Small intestine (tissue), 7 donors: Measurements from ENCODE around the gene HIGD1A. TPM values are rescaled to one million over a fixed set of nuclear protein-coding genes. Genes with fewer than 3 reads are reported as not detected.

Experiments used
- DNase-seq, 2 donors: peaks; one replicate each; pipeline versions ENCODE4 v3.0.0 to v3.0.0-alpha.2; 2013
- FAIRE-seq: peaks from 2 replicates; lab custom pipeline; 2012; peaks lifted over from hg19 to GRCh38; lab: Jason Lieb, UNC
- H3K27ac ChIP-seq, 3 donors: one replicate each; pipeline ENCODE4 v1.5.1; 2013; ENCODE audit warnings: low read length in 2 of 3, mild to moderate bottlenecking in 2 of 3, control low read depth in 1 of 3, inconsistent platforms in 1 of 3, low read depth in 1 of 3, moderate library complexity in 1 of 3
- H3K27me3 ChIP-seq, 3 donors: one replicate each; pipeline ENCODE4 v1.6.1; 2013; ENCODE audit warnings: low read length in 3 of 3, inconsistent platforms in 1 of 3; ENCODE audit not compliant: control insufficient read depth in 3 of 3, insufficient read depth in 3 of 3
- H3K36me3 ChIP-seq, 3 donors: one replicate each; pipeline ENCODE4 v1.6.1; 2013; ENCODE audit warnings: low read length in 3 of 3, inconsistent platforms in 1 of 3, low read depth in 1 of 3, mild to moderate bottlenecking in 1 of 3, moderate library complexity in 1 of 3; ENCODE audit not compliant: control insufficient read depth in 3 of 3, insufficient read depth in 2 of 3
- H3K4me1 ChIP-seq, 3 donors: one replicate each; pipeline ENCODE4 v1.6.1; 2013; ENCODE audit warnings: low read length in 2 of 3, inconsistent platforms in 1 of 3, low read depth in 1 of 3, mild to moderate bottlenecking in 1 of 3, moderate library complexity in 1 of 3; ENCODE audit not compliant: control insufficient read depth in 3 of 3, insufficient read depth in 2 of 3
- H3K4me3 ChIP-seq, 3 donors: one replicate each; pipeline ENCODE4 v1.5.1; 2013; ENCODE audit warnings: low read length in 3 of 3, control low read depth in 1 of 3, inconsistent platforms in 1 of 3, low read depth in 1 of 3, mild to moderate bottlenecking in 1 of 3, moderate library complexity in 1 of 3
- H3K9me3 ChIP-seq, 2 donors: one replicate each; pipeline ENCODE4 v1.6.1; 2013; ENCODE audit warnings: low read depth in 1 of 2, low read length in 1 of 2; ENCODE audit not compliant: control insufficient read depth in 2 of 2, insufficient read depth in 1 of 2
- WGBS, 3 donors: extraction: QIAGEN DNeasy Blood & Tissue Kit; methylation state at CpG; one replicate each; pipeline ENCODE4 v1.1.7; 2013; 5-methylcytosine and 5-hydroxymethylcytosine counted together
- polyA plus RNA-seq, 4 donors: library from polyadenylated mRNA; stranded (reverse) in 3 of 4; unstranded in 1 of 4; fragments of 200-250 nt in 3 of 4; fragments of 120-200 nt in 1 of 4; gene quantifications; one replicate each; pipeline versions ENCODE4 v1.2.1 to v1.2.3, GENCODE V29; 2013
- donor health status: healthy with polysubstance abuse.
- donor health status: control.
- donor health status: control.
- donor health status: Bipolar disorder and iron deficiency.
- donor health status: healthy.

The HIGD1A gene
- polyA plus RNA-seq, 4 donors: 118 to 333 (median 255) TPM

DNA sequence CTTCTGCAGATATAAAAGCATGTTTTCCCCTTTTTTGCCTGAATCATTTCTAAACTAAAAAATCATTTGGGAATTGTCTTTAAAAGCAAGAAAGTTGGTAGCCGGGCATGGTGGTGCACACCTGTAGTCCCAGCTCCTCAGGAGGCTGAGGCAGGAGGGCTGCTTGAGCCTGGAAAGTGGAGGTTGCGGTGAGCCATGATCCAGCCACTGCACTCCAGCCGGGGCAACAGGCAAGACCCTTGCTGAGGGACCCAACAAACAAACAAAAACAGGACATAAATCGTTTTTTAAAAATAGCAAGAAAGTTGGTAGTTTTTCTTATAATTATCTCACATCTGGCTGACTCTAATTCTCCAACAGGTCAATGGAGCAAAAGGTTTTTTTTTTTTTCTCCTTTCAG lies 2.5 kb downstream of the HIGD1A start:
- H3K36me3 ChIP-seq: peaks cover 0 to 4% (median 0%) of the 10 kb centered on the region in 3 donors
- DNase-seq: no peak
- WGBS, 3 donors: 89 to 92% (median 92%) methylated on average over 4 of the region's 4 CpGs
- FAIRE-seq: no peak
- H3K4me3 ChIP-seq: peak overlapping the region in 1 of 3 donors; percentile 2
- peaks cover 0 to 15% (median 10%) of the 10 kb centered on the region in 3 donors for H3K4me1 ChIP-seq
- H3K27me3 ChIP-seq: peaks cover 0 to 4% (median 0%) of the 10 kb centered on the region in 3 donors
- no peaks in the 10 kb centered on the region for H3K9me3 ChIP-seq
- no peak overlapping the region for H3K27ac ChIP-seq

DNA sequence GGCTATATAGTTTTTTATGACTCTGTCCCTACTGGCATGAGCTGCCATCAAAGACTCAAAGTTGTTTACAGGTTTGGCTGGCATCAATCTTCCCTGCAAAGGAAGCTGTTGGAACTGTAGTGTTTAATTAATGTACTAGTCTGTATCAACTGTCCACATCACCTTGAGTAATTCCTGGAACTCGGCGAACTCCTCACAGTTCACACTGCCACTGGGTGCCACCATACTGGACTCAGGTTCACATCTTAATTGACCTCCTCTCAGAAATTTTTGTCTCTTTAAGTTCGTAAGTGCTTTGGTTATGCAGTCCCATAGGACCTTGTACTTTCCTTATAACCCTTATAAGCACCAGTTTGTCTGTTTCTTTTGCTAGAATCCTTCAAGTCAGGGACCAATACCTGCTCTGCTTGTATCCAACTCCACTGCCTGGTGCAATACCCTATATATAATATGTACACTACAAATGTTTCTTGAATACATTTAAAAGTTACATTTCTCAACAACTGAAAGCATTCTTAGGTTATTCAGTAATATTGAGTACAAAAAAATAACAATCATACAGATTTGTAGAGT lies 3.2 kb downstream of the HIGD1A start:
- Histone ChIP-seq H3K36me3 (peaks cover 0 to 4% (median 1%) of the 10 kb centered on the region in 3 donors), H3K27me3 (peaks cover 0 to 4% (median 0%) of the 10 kb centered on the region in 3 donors), H3K27ac (no peak overlapping the region), H3K4me3 (no peak overlapping the region), H3K4me1 (peaks cover 0 to 15% (median 10%) of the 10 kb centered on the region in 3 donors), H3K9me3 (peaks cover 0 to 2% of the 10 kb centered on the region in 2 donors)
- peak in 1 of 2 donors; percentile 25 for DNase-seq
- no peak for FAIRE-seq
- WGBS, 3 donors: 78 to 83% (median 81%) methylated on average over 3 of the region's 3 CpGs

DNA sequence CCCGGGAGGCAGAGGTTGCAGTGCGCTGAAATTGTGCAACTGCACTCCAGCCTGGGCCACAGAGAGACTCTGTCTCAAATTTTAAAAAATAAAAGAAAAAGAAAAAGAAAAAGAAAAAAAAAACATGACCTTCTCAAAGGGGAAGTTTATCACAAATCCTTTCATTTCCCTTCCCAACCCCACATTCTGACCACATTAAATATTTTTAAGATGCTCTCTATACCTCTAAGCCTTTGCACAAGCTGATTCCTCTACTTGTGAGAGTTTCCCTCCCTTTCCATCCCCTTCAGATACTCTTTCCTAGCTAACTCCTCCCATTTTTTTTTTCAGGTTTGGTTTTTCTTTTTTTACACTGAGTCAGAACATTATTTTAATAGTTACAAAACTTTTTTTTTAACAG lies 4.0 kb downstream of the HIGD1A start:
- H3K27ac ChIP-seq: peak overlapping the region in 1 of 3 donors; percentile 44
- peaks cover 0 to 1% (median 0%) of the 10 kb centered on the region in 3 donors for H3K27me3 ChIP-seq
- H3K9me3 ChIP-seq: peaks cover 0 to 2% of the 10 kb centered on the region in 2 donors
- DNase-seq (no peak), FAIRE-seq (no peak)
- peaks cover 0 to 11% (median 9%) of the 10 kb centered on the region in 3 donors for H3K4me1 ChIP-seq
- no peak overlapping the region for H3K4me3 ChIP-seq
- peaks cover 0 to 4% (median 1%) of the 10 kb centered on the region in 3 donors for H3K36me3 ChIP-seq
- WGBS, 3 donors: 89 to 94% (median 93%) methylated on average over 2 of the region's 2 CpGs

DNA sequence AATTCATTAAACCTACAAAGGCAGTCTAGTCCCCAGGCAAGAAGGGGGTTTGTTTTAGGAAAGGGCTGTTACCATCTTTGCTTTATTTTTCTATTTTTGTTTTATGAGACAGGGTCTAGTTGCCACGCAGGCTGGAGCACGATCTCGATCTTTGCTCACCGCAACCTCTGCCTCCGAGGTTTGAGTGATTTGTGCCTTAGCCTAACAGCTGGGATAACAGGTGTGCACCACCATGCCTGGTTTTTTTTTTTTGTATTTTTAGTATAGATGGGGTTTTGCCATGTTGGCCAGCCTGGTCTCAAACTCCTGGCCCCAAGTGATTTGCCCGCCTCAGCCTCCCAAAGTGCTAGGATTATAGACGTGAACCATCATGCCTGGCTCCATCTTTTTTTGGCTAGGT lies 4.9 kb downstream of the HIGD1A start:
- Histone ChIP-seq H3K4me1 (peaks cover 0 to 8% (median 7%) of the 10 kb centered on the region in 3 donors), H3K27ac (no peak overlapping the region), H3K9me3 (peaks cover 0 to 2% of the 10 kb centered on the region in 2 donors), H3K27me3 (no peaks in the 10 kb centered on the region), H3K4me3 (no peak overlapping the region), H3K36me3 (peaks cover 0 to 7% (median 1%) of the 10 kb centered on the region in 3 donors)
- 80 to 82% (median 80%) methylated on average over 7 of the region's 7 CpGs for WGBS, 3 donors
- no peak for DNase-seq
- no peak for FAIRE-seq

DNA sequence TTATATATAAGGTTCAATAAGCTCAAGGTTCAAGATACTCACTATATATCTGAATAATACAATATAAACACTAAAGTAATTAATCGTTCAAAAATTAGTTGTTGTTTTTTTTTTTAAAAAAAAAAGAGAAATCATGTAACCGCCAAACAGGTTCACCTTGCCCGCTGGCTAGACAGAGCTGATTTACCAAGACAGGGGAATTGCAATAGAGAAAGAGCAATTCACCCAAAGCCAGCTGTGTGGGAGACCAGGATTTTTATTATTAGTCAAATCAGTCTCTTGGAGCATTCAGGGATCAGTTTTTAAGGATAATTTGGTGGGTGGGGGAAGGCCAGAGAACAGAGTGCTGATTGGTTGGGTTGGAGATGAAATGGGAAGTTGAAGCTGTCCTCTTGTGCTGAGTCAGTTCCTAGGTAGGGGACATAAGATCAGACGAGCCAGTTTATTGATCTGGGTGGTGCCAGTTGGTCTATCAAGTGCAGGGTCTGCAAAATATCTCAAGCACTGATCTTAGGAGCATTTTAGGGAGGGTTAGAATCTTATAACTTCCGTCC lies 7.9 kb downstream of the HIGD1A start:
- DNase-seq (no peak), FAIRE-seq (no peak)
- no peaks in the 10 kb centered on the region for H3K27me3 ChIP-seq
- peaks cover 0 to 16% (median 3%) of the 10 kb centered on the region in 3 donors for H3K36me3 ChIP-seq
- peaks cover 0 to 2% of the 10 kb centered on the region in 2 donors for H3K9me3 ChIP-seq
- peaks cover 0 to 2% (median 0%) of the 10 kb centered on the region in 3 donors for H3K4me1 ChIP-seq
- H3K4me3 ChIP-seq: no peak overlapping the region
- WGBS, 3 donors: 71 to 81% (median 78%) methylated on average over 4 to 5 of the region's 5 CpGs
- H3K27ac ChIP-seq: no peak overlapping the region

DNA sequence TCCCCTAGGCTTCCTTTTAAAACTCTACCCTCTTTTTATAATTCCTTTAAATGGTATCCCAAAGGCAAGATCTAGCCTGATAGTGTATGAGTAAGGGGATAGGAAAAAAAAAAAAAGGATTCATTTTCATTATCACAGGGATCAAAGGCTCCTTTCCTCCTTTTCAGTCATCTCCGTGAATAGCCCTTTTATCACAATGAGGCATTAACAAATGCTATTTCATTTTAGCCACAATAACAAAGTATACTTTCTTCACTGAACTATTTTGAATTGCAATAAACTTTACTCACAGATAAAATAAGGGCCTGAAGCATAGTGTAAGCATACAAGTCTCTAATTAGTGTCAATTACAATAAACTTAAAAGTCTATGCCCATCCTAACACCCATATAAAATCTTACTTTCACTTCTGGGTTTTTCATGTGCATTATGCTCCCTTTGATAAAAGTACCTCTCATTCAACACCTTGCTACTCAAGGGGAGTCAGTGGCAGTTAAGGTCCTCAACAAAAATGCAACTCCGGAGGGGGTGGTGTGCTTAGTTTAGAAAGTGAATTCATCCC lies 8.6 kb downstream of the HIGD1A start:
- H3K9me3 ChIP-seq: peaks cover 0 to 2% of the 10 kb centered on the region in 2 donors
- DNase-seq: no peak
- H3K27me3 ChIP-seq: no peaks in the 10 kb centered on the region
- H3K4me3 ChIP-seq: no peak overlapping the region
- H3K27ac ChIP-seq: no peak overlapping the region
- H3K36me3 ChIP-seq: peaks cover 0 to 16% (median 3%) of the 10 kb centered on the region in 3 donors
- WGBS, 3 donors: 54 to 80% (median 77%) methylated on average over 2 of the region's 2 CpGs
- no peak for FAIRE-seq
- peaks cover 0 to 2% (median 0%) of the 10 kb centered on the region in 3 donors for H3K4me1 ChIP-seq

DNA sequence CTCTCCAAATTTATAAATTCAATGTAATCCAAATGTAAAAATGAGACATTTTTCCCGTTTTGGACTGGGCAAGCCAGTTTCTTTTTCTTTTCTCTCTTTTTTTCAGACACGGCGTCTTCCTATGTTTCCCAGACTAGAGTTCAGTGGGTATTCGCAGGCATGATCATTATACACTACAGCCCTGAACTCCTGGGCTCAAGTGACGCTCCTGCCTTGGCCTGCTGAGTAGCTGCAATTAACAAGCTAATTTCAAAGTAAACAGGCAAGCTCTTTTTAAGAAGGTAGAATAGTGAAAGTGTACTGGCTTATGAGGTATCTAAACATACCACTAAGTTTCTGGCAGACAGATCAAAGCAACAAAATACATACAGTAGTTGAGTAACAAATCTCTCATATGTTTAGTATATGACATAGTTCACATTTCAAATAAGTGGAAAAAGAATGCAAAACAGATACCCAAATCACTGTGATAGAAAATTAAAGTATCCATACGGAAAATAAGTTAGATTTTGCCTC lies 13.5 kb downstream of the HIGD1A start:
- no peak overlapping the region for H3K4me3 ChIP-seq
- no peak for FAIRE-seq
- no peak for DNase-seq
- no peaks in the 10 kb centered on the region for H3K27me3 ChIP-seq
- H3K27ac ChIP-seq: no peak overlapping the region
- H3K36me3 ChIP-seq: peaks cover 0 to 32% (median 3%) of the 10 kb centered on the region in 3 donors
- peaks cover 0 to 4% (median 0%) of the 10 kb centered on the region in 3 donors for H3K4me1 ChIP-seq
- H3K9me3 ChIP-seq: no peaks in the 10 kb centered on the region
- 70 to 72% (median 71%) methylated on average over 6 of the region's 6 CpGs for WGBS, 3 donors

DNA sequence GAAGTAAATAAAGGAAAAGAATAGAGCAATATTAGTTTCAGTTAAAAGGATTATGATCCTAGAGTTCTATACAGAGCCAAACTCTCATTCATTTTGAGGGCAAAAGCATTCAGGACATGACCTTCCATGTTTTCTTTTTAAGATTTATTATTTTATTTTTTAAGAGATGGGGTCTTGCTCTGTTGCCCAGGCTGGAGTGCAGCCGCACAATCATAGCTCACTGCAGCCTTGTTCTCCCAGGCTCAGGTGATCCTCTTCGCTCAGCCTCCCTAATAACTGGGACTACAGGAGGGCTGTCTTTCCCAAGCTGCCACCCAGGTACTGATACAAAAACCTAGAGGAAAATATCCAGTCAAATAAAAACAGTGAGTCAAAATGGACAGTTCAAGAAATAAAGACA lies 17.7 kb downstream of the HIGD1A start:
- Histone ChIP-seq H3K4me1 (peaks cover 0 to 4% (median 0%) of the 10 kb centered on the region in 3 donors), H3K27me3 (no peaks in the 10 kb centered on the region), H3K4me3 (no peak overlapping the region), H3K27ac (no peak overlapping the region), H3K9me3 (no peaks in the 10 kb centered on the region), H3K36me3 (peaks cover 2 to 23% (median 4%) of the 10 kb centered on the region in 3 donors)
- DNase-seq: no peak
- FAIRE-seq: no peak
- WGBS, 3 donors: 97 to 98% (median 98%) methylated on average over 2 of the region's 2 CpGs
